Hippocampal formation (tissue), 2 donors: Measurements from ENCODE around the gene UQCRC2.
"Not testable (repeated sequence)": the region's sequence is repeated elsewhere in the genome, so short reads cannot be mapped to it uniquely, and the experiment has no call there.

Experiments
- DNase-seq, 2 donors: peaks; one replicate each; lab custom pipeline; 2025; lab: John Stamatoyannopoulos, UW

The UQCRC2 gene

GRCh38 chr16:22010902-22011301 lies 57.7 kb downstream of the UQCRC2 start:
- no peak for DNase-seq

GRCh38 chr16:22012241-22012640 lies 59.1 kb downstream of the UQCRC2 start:
- DNase-seq = no peak

- no peak for DNase-seq
These were observed 60.3 kb downstream of the UQCRC2 start for GRCh38 chr16:22013486-22013885.

GRCh38 chr16:22014271-22014873 lies 61.2 kb downstream of the UQCRC2 start:
- no peak for DNase-seq

- no peak for DNase-seq
These were observed 63.8 kb downstream of the UQCRC2 start for GRCh38 chr16:22016927-22017326.

- DNase-seq = no peak
These were observed 65.4 kb downstream of the UQCRC2 start for GRCh38 chr16:22018559-22018958.

- DNase-seq = no peak
These were observed 69.0 kb downstream of the UQCRC2 start for GRCh38 chr16:22022151-22022550.

GRCh38 chr16:22023505-22023904 lies 70.3 kb downstream of the UQCRC2 start:
- no peak for DNase-seq

GRCh38 chr16:22024785-22025184 lies 71.6 kb downstream of the UQCRC2 start:
- DNase-seq = not testable (repeated sequence)

GRCh38 chr16:22027633-22028032 lies 74.5 kb downstream of the UQCRC2 start:
- no peak for DNase-seq

- DNase-seq = no peak
These were observed 76.5 kb downstream of the UQCRC2 start for GRCh38 chr16:22029632-22030031.

- DNase-seq = no peak
These were observed 77.1 kb downstream of the UQCRC2 start for GRCh38 chr16:22030087-22030812.

- DNase-seq = no peak
These were observed 78.4 kb downstream of the UQCRC2 start for GRCh38 chr16:22031483-22032083.
